WTC11 (cell line): ENCODE results near the gene PIK3C2B. TPM values are rescaled to one million over a fixed set of nuclear protein-coding genes. Genes with fewer than 3 reads are reported as not detected.

Experiments
- ATAC-seq: fragments of 200-7000 bp; cut with Tn5 transposase; 2 replicates; pipeline ENCODE4 v1.10.0; 2021; ENCODE audit warnings: mild to moderate bottlenecking, moderate library complexity
- CTCF ChIA-PET: fragments of 300-600 bp; sonication (Branson Sonifier 250); formaldehyde crosslinking; loops from one replicate; lab custom pipeline; 2021; ENCODE audit warnings: antibody characterized with exemption; lab: Charles Lee
- POLR2A ChIA-PET: fragments of 350-600 bp; sonication (Branson Sonifier 250); formaldehyde crosslinking; loops from one replicate; lab custom pipeline; 2021; ENCODE audit warnings: antibody characterized with exemption; lab: Charles Lee
- DNase-seq: peaks from one replicate; pipeline ENCODE4 v3.0.0; 2021; ENCODE audit warnings: low spot score
- H3K27ac Mint-ChIP-seq: 2 replicates; pipeline ENCODE4 v1.8.0; 2021; ENCODE audit warnings: mixed read lengths
- H3K27me3 Mint-ChIP-seq: 2 replicates; pipeline ENCODE4 v1.8.0; 2021; ENCODE audit warnings: low read depth, mild to moderate bottlenecking, moderate library complexity, mixed read lengths
- H3K36me3 Mint-ChIP-seq: 2 replicates; pipeline ENCODE4 v1.8.0; 2021; ENCODE audit warnings: mixed read lengths
- H3K4me1 Mint-ChIP-seq: 2 replicates; pipeline ENCODE4 v1.8.0; 2022; ENCODE audit warnings: mixed read lengths
- H3K4me3 Mint-ChIP-seq: 2 replicates; pipeline ENCODE4 v1.8.0; 2021; ENCODE audit warnings: mild to moderate bottlenecking, moderate library complexity, mixed read lengths
- H3K9me3 Mint-ChIP-seq: 2 replicates; pipeline ENCODE4 v1.8.0; 2021; ENCODE audit warnings: mixed read lengths
- ATF1 ChIP-seq: sonication (generic); formaldehyde crosslinking; IDR thresholded peaks from 2 replicates; pipeline ENCODE4 v1.8.1; 2023; ENCODE audit warnings: mild to moderate bottlenecking, moderate library complexity, missing genetic modification reagents
- CDX4 ChIP-seq: fragments of 250-450 bp; sonication (Bioruptor Pico); IDR thresholded peaks from 2 replicates; pipeline ENCODE4 v1.9.0; 2021; ENCODE audit warnings: moderate library complexity, mild to moderate bottlenecking, inconsistent platforms, borderline replicate concordance
- CREM ChIP-seq: sonication (generic); formaldehyde crosslinking; IDR thresholded peaks from 2 replicates; pipeline ENCODE4 v1.8.1; 2022; ENCODE audit warnings: mild to moderate bottlenecking, missing genetic modification reagents, moderate library complexity
- CTCF ChIP-seq: fragments of 200-600 bp; IDR thresholded peaks from 2 replicates; pipeline ENCODE4 v1.8.0; 2022; ENCODE audit warnings: antibody characterized with exemption
- EMX1 ChIP-seq: fragments of 250-450 bp; sonication (Bioruptor Pico); IDR thresholded peaks from 2 replicates; pipeline ENCODE4 v1.8.0; 2021; ENCODE audit warnings: mild to moderate bottlenecking
- ESRRA ChIP-seq: sonication (generic); formaldehyde crosslinking; IDR thresholded peaks from 2 replicates; pipeline ENCODE4 v1.8.1; 2022; ENCODE audit warnings: mild to moderate bottlenecking, missing genetic modification reagents, borderline replicate concordance
- ETV6 ChIP-seq: sonication (generic); formaldehyde crosslinking; IDR thresholded peaks from 2 replicates; pipeline ENCODE4 v1.8.1; 2022; ENCODE audit warnings: mild to moderate bottlenecking, missing genetic modification reagents
- FOXK1 ChIP-seq: sonication (generic); formaldehyde crosslinking; IDR thresholded peaks from 2 replicates; pipeline ENCODE4 v1.8.0; 2022; ENCODE audit warnings: mild to moderate bottlenecking, moderate library complexity, missing genetic modification reagents
- GABPB1 ChIP-seq: sonication (generic); formaldehyde crosslinking; IDR thresholded peaks from 2 replicates; pipeline ENCODE4 v1.8.1; 2023; ENCODE audit warnings: mild to moderate bottlenecking, missing genetic modification reagents
- IRF1 ChIP-seq: sonication (generic); formaldehyde crosslinking; IDR thresholded peaks from 2 replicates; pipeline ENCODE4 v1.8.0; 2023; ENCODE audit warnings: missing genetic modification reagents
- TEAD1 ChIP-seq: sonication (generic); formaldehyde crosslinking; IDR thresholded peaks from 2 replicates; pipeline ENCODE4 v1.8.0; 2022; ENCODE audit warnings: mild to moderate bottlenecking, missing genetic modification reagents
- TEAD4 ChIP-seq: sonication (generic); formaldehyde crosslinking; IDR thresholded peaks from 2 replicates; pipeline ENCODE4 v1.8.0; 2022; ENCODE audit warnings: mild to moderate bottlenecking, missing genetic modification reagents
- ZBTB21 ChIP-seq: sonication (generic); formaldehyde crosslinking; IDR thresholded peaks from 2 replicates; pipeline ENCODE4 v1.8.1; 2023; ENCODE audit warnings: mild to moderate bottlenecking, missing genetic modification reagents, borderline replicate concordance
- ZNF138 ChIP-seq: sonication (generic); formaldehyde crosslinking; conservative IDR thresholded peaks from 2 replicates; pipeline ENCODE4 v1.8.1; 2022; ENCODE audit warnings: mild to moderate bottlenecking, moderate library complexity, missing genetic modification reagents
- ZNF219 ChIP-seq: sonication (generic); formaldehyde crosslinking; IDR thresholded peaks from 2 replicates; pipeline ENCODE4 v1.8.0; 2023; ENCODE audit warnings: missing genetic modification reagents, mild to moderate bottlenecking, borderline replicate concordance
- ZNF396 ChIP-seq: fragments of 250-450 bp; sonication (Bioruptor Pico); IDR thresholded peaks from 2 replicates; pipeline ENCODE4 v1.8.0; 2021; ENCODE audit warnings: mild to moderate bottlenecking, moderate library complexity, borderline replicate concordance
- total RNA-seq: library from RNA; stranded (reverse); gene quantifications from 3 replicates; pipeline ENCODE4 v1.2.3, GENCODE V29; 2021
- TF ChIP-seq, protein P1 (sequence below): sonication (generic); formaldehyde crosslinking; IDR thresholded peaks from 2 replicates; pipeline ENCODE4 v1.8.1; 2022; ENCODE audit warnings: low read depth, mild to moderate bottlenecking, moderate library complexity, missing genetic modification reagents, borderline replicate concordance
- TF ChIP-seq, protein P2 (sequence below): fragments of 250-450 bp; sonication (Bioruptor Pico); IDR thresholded peaks from 2 replicates; pipeline ENCODE4 v1.9.0; 2021; ENCODE audit warnings: mild to moderate bottlenecking
- TF ChIP-seq, protein P3 (sequence below): fragments of 250-450 bp; sonication (Bioruptor Pico); IDR thresholded peaks from 2 replicates; pipeline ENCODE4 v1.9.0; 2021; ENCODE audit warnings: mild to moderate bottlenecking, borderline replicate concordance
- TF ChIP-seq, protein P4 (sequence below): sonication (generic); formaldehyde crosslinking; IDR thresholded peaks from 2 replicates; pipeline ENCODE4 v1.8.1; 2023; ENCODE audit warnings: mild to moderate bottlenecking, missing genetic modification reagents, moderate library complexity

PIK3C2B gene
- total RNA-seq, 1 experiment from 2014 or later: 27.7 TPM

- H3K4me3 Mint-ChIP-seq: 0 out of 2 replicates have a peak overlapping the region, but pooled peaks have one; percentile 2
- ChIA-PET CTCF (interaction anchor here (0.6 to 3.5 kb wide), 3 partner anchors 25 to 232 kb away, joined by 3 to 30 read pairs (median 8); no protein-coding TSS in a partner anchor), POLR2A (interaction anchor here (0.7 to 2.2 kb wide), 3 partner anchors 20 to 116 kb away, joined by 4 to 13 read pairs (median 6); partner anchors contain the start of gene PIK3C2B)
- peaks cover 12% of the 10 kb centered on the region for H3K4me1 Mint-ChIP-seq
- peaks cover 3% of the 10 kb centered on the region; the same call in 1 of the 2 replicates for H3K27me3 Mint-ChIP-seq
- peaks cover 16% of the 10 kb centered on the region for H3K36me3 Mint-ChIP-seq
- H3K9me3 Mint-ChIP-seq: no peaks in the 10 kb centered on the region
- DNase-seq (no peak), ATAC-seq (no peak)
- H3K27ac Mint-ChIP-seq: no peak overlapping the region
- no peak for TF ChIP-seq ZNF219
- no peak for TF ChIP-seq ZNF396 (CRISPR knock-in tag)
- TF ChIP-seq, protein P1, sequence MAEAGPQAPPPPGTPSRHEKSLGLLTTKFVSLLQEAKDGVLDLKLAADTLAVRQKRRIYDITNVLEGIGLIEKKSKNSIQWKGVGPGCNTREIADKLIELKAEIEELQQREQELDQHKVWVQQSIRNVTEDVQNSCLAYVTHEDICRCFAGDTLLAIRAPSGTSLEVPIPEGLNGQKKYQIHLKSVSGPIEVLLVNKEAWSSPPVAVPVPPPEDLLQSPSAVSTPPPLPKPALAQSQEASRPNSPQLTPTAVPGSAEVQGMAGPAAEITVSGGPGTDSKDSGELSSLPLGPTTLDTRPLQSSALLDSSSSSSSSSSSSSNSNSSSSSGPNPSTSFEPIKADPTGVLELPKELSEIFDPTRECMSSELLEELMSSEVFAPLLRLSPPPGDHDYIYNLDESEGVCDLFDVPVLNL (CRISPR knock-in tag): no peak
- no peak for TF ChIP-seq CTCF
- TF ChIP-seq TEAD1 (CRISPR knock-in tag): no peak
- no peak for TF ChIP-seq FOXK1 (CRISPR knock-in tag)
- no peak for TF ChIP-seq ZBTB21 (CRISPR knock-in tag)
- TF ChIP-seq ATF1 (CRISPR knock-in tag): no peak
- no peak for TF ChIP-seq GABPB1
- no peak for TF ChIP-seq ESRRA (CRISPR knock-in tag)
- TF ChIP-seq, protein P2, sequence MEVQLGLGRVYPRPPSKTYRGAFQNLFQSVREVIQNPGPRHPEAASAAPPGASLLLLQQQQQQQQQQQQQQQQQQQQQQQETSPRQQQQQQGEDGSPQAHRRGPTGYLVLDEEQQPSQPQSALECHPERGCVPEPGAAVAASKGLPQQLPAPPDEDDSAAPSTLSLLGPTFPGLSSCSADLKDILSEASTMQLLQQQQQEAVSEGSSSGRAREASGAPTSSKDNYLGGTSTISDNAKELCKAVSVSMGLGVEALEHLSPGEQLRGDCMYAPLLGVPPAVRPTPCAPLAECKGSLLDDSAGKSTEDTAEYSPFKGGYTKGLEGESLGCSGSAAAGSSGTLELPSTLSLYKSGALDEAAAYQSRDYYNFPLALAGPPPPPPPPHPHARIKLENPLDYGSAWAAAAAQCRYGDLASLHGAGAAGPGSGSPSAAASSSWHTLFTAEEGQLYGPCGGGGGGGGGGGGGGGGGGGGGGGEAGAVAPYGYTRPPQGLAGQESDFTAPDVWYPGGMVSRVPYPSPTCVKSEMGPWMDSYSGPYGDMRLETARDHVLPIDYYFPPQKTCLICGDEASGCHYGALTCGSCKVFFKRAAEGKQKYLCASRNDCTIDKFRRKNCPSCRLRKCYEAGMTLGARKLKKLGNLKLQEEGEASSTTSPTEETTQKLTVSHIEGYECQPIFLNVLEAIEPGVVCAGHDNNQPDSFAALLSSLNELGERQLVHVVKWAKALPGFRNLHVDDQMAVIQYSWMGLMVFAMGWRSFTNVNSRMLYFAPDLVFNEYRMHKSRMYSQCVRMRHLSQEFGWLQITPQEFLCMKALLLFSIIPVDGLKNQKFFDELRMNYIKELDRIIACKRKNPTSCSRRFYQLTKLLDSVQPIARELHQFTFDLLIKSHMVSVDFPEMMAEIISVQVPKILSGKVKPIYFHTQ (CRISPR knock-in tag): no peak
- TF ChIP-seq, protein P3, sequence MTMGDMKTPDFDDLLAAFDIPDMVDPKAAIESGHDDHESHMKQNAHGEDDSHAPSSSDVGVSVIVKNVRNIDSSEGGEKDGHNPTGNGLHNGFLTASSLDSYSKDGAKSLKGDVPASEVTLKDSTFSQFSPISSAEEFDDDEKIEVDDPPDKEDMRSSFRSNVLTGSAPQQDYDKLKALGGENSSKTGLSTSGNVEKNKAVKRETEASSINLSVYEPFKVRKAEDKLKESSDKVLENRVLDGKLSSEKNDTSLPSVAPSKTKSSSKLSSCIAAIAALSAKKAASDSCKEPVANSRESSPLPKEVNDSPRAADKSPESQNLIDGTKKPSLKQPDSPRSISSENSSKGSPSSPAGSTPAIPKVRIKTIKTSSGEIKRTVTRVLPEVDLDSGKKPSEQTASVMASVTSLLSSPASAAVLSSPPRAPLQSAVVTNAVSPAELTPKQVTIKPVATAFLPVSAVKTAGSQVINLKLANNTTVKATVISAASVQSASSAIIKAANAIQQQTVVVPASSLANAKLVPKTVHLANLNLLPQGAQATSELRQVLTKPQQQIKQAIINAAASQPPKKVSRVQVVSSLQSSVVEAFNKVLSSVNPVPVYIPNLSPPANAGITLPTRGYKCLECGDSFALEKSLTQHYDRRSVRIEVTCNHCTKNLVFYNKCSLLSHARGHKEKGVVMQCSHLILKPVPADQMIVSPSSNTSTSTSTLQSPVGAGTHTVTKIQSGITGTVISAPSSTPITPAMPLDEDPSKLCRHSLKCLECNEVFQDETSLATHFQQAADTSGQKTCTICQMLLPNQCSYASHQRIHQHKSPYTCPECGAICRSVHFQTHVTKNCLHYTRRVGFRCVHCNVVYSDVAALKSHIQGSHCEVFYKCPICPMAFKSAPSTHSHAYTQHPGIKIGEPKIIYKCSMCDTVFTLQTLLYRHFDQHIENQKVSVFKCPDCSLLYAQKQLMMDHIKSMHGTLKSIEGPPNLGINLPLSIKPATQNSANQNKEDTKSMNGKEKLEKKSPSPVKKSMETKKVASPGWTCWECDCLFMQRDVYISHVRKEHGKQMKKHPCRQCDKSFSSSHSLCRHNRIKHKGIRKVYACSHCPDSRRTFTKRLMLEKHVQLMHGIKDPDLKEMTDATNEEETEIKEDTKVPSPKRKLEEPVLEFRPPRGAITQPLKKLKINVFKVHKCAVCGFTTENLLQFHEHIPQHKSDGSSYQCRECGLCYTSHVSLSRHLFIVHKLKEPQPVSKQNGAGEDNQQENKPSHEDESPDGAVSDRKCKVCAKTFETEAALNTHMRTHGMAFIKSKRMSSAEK (CRISPR knock-in tag): no peak
- no peak for TF ChIP-seq CREM
- no peak for TF ChIP-seq ETV6 (CRISPR knock-in tag)
- no peak for TF ChIP-seq ZNF138
- TF ChIP-seq IRF1 (CRISPR knock-in tag): no peak
- TF ChIP-seq EMX1 (CRISPR knock-in tag): no peak
- no peak for TF ChIP-seq TEAD4 (CRISPR knock-in tag)
- TF ChIP-seq, protein P4, sequence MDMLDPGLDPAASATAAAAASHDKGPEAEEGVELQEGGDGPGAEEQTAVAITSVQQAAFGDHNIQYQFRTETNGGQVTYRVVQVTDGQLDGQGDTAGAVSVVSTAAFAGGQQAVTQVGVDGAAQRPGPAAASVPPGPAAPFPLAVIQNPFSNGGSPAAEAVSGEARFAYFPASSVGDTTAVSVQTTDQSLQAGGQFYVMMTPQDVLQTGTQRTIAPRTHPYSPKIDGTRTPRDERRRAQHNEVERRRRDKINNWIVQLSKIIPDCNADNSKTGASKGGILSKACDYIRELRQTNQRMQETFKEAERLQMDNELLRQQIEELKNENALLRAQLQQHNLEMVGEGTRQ (CRISPR knock-in tag): no peak
- no peak for TF ChIP-seq CDX4
Measured at GRCh38 chr1:204514828-204515227, 20.2 kb upstream of the PIK3C2B start.
